DMS53 (cell line): ENCODE measurements around the gene ZNF618.
A peak's percentile ranks its signal among the peaks of the same experiment; 100 is the strongest.

ENCODE experiments used
- DNase-seq: peaks from one replicate; lab custom pipeline; 2025; lab: John Stamatoyannopoulos, UW

The ZNF618 gene

GRCh38 chr9:113934829-113935676, 58.9 kb downstream of the ZNF618 start:
- no peak for DNase-seq

GRCh38 chr9:113935677-113936380, 59.7 kb downstream of the ZNF618 start:
- DNase-seq: no peak

- no peak for DNase-seq
These were observed 64.0 kb downstream of the ZNF618 start for GRCh38 chr9:113940077-113940476.

- no peak for DNase-seq
These were observed 64.9 kb downstream of the ZNF618 start for GRCh38 chr9:113941056-113941455.

DNA sequence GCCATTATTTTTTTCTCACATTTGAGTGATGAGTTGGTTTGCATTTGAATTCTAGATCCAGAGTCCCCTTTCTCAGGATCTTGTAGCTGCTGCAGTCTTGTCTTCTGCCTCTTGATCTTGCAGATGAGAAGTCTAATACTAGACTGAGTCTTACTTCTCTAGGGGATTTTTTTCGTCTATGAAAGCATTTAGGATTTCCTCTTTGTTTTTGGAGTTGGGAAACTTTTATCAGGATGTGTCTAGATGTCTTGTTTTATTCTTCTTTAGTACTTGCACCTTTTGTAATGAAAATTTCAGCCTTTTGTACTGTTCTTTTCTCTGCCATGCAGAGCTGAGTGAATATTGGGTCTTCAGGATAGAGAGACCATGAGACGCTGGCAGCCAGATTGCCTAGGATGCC, 65.4 kb downstream of the ZNF618 start:
- DNase-seq: no peak

DNA sequence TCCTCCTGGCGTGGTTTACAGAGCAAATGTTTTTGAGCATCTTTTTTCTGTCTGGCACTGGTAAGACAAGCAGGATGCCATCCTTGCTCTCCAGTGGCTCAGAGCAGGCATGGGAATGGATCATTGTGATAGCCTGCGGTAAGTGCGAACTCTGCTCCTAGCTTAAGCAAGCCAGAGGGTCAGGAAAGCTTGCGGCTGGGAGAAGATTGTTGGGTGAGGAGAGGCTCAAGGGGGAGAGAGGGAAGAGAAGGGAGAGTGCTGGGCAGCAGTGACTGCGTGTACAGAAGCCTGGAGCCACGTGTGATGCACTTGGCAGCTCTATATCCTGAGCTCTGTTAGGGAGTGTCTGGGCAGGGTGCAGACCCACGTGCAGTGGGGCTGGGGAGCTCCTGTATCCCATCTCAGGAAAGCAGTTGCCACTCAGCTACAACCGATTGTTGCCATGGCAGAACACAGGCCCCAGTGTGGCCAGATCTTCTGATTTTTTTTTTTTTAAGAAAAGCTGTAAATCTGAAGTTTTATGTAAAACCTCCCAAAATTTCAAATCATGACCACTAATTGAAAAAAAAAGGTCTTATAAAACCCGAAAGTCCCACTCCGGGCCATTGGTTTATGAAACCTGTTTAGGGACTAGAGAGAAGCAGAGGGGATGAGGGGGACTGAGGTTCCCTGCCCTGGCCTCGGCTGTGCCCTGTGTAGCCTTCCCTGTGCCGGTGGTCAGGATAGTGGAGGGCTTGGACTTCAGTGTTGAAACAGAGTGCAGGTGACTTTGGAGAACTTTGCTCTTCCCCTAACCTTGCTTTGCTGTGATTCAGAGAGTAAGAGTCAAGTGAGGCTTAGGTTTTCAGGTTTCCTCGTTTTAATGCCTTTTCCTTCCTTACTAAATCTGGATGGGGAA, 67.3 kb downstream of the ZNF618 start:
- DNase-seq: no peak

DNA sequence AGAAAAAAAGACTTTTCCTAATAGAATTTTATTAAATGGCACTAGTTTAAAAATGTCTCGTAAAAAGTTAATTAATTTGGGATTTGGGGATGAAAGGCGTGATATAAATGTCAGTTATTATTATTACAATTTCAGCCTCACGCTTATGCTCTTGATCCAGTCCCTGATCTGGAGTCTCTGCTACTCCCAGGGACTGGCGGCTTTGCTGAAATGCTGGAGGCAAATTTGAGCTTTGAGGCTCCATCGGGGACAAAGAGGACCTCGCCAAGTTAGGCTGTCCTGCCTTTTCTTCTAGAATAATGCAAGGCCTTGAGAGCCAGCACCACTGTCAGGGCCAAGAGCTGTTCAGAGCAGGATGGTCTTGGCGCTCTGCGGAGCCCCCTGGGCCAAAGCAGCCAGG, 69.7 kb downstream of the ZNF618 start:
- DNase-seq: no peak

GRCh38 chr9:113946496-113947115, 70.5 kb downstream of the ZNF618 start:
- no peak for DNase-seq

DNA sequence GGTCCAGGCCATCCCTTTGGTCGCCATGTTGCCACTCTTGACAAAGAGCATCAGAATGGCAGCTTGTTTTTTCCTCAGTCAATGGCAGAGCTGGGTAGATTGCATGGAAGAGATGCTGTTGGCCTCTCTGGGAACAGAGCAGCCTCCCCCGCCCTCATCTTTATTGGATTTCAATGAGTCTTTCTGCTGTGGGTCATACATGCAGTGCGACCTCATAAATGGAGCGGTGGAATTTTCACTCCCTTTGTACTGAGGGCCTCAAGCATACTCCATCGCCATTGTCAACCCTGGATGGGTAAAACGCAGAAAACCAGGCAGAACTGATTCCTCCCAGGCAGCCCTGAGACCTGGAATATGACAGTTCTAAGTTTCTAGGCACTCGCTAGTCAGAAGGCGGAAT, 71.8 kb downstream of the ZNF618 start:
- no peak for DNase-seq

- no peak for DNase-seq
These were observed 72.9 kb downstream of the ZNF618 start for GRCh38 chr9:113948891-113949570.

GRCh38 chr9:113949571-113950078, 73.5 kb downstream of the ZNF618 start:
- DNase-seq: no peak

DNA sequence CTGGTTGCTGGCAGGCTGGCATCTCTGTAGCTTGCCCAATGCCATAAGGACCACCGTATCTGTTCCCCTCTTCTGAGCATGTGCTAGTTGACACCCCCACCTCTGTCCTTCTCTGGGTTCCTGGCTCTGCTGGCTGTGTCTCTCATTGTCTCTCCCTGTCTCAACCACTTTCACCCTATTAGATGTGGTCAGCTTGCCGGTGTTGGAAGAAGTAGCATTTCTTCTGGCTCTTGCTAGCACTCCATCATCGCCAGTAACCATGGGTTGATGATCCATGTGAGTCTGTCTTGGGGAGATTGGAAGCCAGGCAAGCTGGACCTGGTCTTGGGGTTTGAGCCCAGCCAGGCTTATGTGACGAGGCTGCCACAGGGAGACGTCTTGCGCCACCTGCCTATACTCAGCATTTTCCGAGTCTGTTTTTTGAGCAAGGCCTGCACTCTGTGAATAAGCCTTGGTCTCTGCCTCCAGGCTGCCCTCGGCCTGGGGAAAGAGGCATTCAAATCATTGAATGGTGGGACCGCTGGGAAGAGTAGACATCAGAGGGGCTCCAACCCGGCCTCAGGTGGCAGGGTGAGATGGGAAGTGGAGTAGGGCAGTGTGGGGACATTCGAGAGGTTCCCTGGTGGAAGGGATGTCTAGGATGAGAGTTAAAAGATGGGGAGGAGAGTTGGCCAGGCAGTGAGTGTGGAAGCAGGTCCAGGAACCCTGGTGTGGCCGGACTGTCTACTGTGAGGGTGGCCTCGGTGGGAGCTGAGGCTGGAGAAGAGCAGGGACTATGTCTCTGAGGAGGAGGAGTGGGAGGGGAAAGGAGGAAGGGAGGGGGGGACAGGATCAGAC, 74.3 kb downstream of the ZNF618 start:
- DNase-seq: no peak

- DNase-seq: no peak
These were observed 74.9 kb downstream of the ZNF618 start for GRCh38 chr9:113951032-113951372.

DNA sequence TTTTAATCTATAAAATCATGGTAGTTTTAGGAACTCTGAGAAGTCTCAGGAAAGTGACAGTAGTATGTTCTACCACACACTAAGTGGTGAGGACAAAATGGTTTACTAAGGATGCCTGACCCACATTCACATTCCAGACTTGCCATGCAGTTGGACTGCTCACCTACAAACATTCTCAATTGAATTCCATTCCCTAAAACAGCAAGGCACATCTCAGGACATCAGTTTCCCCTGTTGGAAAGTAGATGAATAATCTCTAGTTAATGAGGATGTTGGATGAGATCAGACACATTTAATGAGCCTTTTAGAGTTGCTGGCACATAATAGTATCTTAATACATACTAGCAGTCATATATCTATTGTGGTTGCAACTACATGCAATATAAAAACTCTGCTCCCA, 76.6 kb downstream of the ZNF618 start:
- DNase-seq: no peak

DNA sequence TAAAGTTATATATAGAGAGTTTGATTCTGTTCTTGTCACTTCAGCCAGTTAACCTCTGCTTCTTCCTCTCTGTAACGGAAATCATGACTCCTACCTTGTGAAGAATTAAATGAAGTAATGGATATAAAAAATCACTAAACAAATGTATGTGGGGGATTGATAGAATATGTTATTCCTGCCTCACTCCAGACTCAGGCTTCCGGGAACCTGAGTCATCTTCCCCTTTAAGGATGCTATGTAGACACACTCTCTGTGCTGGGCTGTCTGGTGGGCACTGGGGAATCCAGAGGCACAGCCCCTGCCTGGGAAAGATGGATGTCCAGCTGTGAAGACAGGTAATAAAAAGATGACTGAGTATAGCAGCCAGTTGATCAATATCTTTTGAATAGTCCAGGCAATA, 77.4 kb downstream of the ZNF618 start:
- DNase-seq: no peak

- no peak for DNase-seq
These were observed 78.5 kb downstream of the ZNF618 start for GRCh38 chr9:113954591-113954990.

DNA sequence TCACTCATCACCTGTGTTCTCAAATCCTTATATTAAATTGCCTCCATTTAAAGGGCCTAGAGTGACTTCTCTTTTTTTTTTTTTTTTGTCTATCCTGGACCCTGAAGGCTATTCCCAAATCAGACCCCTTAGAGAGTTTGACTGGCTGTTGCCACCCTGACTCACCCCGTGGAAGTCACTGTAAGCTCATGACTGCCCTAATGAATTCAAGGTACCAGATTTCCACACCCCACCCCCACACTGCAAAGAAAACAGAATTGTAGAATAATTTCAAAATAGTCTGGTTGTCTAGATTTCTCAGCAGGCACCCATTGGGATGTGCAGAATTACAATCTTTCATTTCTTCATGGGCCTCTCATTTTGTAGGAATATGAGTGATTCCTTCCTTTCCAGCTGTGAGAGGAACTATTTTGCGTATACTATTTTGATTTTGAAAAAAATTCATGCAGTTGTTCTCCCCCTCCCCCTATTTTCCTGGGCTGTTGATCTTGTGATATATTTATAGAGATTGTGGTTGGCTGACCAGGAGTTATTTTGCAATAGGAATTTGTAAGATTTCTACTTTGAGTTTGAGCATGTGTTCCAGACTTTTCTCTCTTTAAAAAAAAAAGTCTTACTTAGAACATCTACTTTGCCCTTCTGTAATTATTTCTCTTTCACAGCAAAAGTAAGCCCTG, 79.1 kb downstream of the ZNF618 start:
- DNase-seq: no peak

DNA sequence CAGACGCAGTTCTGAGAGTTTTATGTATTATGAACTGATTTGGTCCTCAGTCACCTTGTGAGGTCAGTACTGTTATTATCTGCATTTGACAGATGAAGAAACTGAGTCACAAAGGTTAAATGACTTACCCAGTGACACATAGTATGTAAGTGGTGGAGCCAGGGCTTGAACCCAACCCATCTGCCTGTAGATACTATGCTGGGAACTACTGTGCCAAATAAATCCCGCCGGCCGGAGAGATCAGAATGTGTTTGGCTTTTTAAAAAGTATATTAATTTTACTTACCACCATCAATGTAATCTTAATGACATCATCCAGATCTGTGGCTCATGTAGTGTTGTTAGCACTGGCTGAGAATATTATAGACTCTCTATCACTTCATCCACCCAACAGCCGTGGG, 80.8 kb downstream of the ZNF618 start:
- no peak for DNase-seq

DNA sequence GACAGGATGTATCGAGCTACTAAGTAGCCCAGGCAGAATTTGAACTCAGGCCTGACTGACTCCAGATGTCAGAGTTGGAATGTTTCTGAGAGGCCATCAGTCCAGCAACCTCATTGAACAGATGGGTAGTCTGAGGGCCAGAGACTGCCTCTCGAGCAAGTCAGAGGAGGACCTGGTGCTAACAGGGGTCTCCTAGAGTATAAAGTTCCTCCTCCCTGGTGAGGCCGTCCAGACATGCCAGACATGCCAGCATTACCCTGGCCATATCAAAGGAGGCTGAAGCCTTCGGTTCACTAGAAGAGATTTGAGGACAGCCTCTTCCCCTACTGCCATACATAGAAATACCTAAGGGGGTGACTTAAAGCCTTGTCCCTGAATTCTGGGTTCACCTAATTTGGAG, 81.2 kb downstream of the ZNF618 start:
- DNase-seq: no peak

GRCh38 chr9:113957821-113958341, 81.8 kb downstream of the ZNF618 start:
- DNase-seq: peak; percentile 51
